ENCODE results near the gene MAMSTR. TPM values are rescaled to one million over a fixed set of nuclear protein-coding genes. Genes with fewer than 3 reads are reported as not detected.

The MAMSTR gene
- total and polyA plus RNA-seq, 2 of the 4 experiments (the other 2 are of a cell fraction), result 0.18 to 1.9 TPM

DNA sequence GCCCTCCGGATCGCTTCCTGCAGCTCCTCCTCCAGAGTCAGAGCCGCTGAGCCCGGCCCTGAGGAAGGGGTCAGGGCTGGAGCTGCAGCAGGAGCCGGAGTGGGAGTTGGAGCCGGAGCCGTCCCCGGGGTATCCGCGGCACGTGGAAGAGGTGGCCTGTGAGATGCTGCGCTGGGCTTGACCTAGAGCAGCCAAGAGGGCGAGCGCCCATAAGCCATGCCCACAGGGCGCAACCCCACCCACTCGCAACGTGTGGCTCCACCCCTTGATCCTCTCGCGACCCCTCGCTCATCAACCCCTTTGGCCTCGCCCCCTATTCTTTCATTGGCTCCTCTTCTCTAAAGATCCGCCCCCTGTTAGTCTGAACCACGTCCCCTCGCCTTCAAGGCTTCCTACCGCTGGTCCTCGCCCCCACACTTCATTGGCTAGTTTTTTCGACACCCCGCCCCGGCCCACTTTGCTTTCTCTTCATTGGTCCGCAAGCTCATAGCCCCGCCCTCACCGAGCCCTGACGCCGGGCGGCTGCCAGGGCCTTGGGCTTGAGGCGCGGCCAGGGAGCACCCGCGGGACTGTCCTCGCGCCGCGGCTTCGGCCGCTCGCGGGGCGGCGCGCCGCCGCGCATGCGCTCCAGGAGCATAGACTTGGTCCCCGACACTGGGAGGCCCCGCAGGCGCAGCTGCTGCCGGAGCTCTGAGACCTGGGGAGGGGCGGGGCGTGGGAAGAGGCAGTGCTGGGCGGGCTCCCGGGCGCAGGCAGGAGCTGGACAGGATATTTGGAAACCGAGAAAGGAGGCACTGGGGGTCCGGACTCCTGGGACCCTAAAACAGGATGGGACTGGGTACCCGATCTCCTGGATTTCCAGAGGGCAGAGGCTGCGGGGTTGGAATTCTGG is 5.4 kb downstream of the MAMSTR start:
- DNase-seq, result peak; percentile 98
- Histone ChIP-seq H3K4me3 (ENCODE audit: insufficient read depth, low read depth, low read length) (peak overlapping the region; percentile 61), H2BK20ac (ENCODE audit: low read depth, low read length) (no peak overlapping the region), H2AK5ac (ENCODE audit: low read depth, low read length) (peak overlapping the region; percentile 97), H3K9ac (ENCODE audit: low read depth, low read length) (peak overlapping the region; percentile 77), H3K14ac (replicated peaks; ENCODE audit: low read depth, low read length) (peak overlapping the region; percentile 73), H3K79me1 (ENCODE audit: low read depth in 1 of 2, low read length in 2 of 2) (peaks cover 6 to 32% of the 10 kb centered on the region in 2 experiments; a peak in 3 of 4 replicates), H3K56ac (ENCODE audit: extremely low read depth, insufficient read depth, low read length) (peak overlapping the region; percentile 66), H3K27me3 (ENCODE audit: control insufficient read depth, insufficient read depth, low read length) (no peaks in the 10 kb centered on the region), H3K23ac (ENCODE audit: low read depth, low read length) (peak overlapping the region; percentile 34), H2BK5ac (ENCODE audit: low read depth, low read length, poor library complexity, severe bottlenecking) (peak overlapping the region; percentile 46), H3K4ac (ENCODE audit: low read depth, low read length) (peak overlapping the region; percentile 78), H2AK9ac (replicated peaks; ENCODE audit: low read depth, low read length, poor library complexity) (peak overlapping the region; percentile 87), H3K4me2 (ENCODE audit: low read depth, low read length) (peak overlapping the region; percentile 87), H2AFZ (replicated peaks; ENCODE audit: low read length, poor library complexity) (peak overlapping the region; percentile 100), H3K27ac (ENCODE audit: insufficient read depth, low read length) (peak overlapping the region; percentile 86), H3K9me3 (ENCODE audit: control insufficient read depth, insufficient read depth, low read length) (no peaks in the 10 kb centered on the region), H4K91ac (ENCODE audit: insufficient read depth, low read depth, low read length) (peak overlapping the region; percentile 70), H3K9me1 (ENCODE audit: insufficient read depth, low read length) (peaks cover 7% of the 10 kb centered on the region; the same call in 1 of the 2 replicates), H4K20me1 (ENCODE audit: insufficient read depth, low read length) (no peaks in the 10 kb centered on the region), H2BK15ac (ENCODE audit: low read depth, low read length) (peak overlapping the region; percentile 92; the same call in 1 of the 3 replicates), H4K8ac (ENCODE audit: low read depth in 2 of 2, low read length in 2 of 2) (peak overlapping the region; percentile 92 to 99), H2BK120ac (ENCODE audit: low read depth, low read length) (peak overlapping the region; percentile 62), H4K5ac (ENCODE audit: low read depth, low read length) (peak overlapping the region; percentile 27), H3K36me3 (ENCODE audit: control insufficient read depth, insufficient read depth, low read length) (no peaks in the 10 kb centered on the region), H3K18ac (ENCODE audit: low read depth, low read length) (peak overlapping the region; percentile 18), H3K4me1 (ENCODE audit: control insufficient read depth, insufficient read depth, low read length) (peaks cover 15% of the 10 kb centered on the region)
- ATAC-seq (ENCODE audit: low read depth), result peak; percentile 93
- dilution Hi-C loops (cut with HindIII; ENCODE audit: low sequenced_read_pairs, unreplicated experiment), result no loop called here
- in situ Hi-C loops (cut with MboI; ENCODE audit: low sequenced_read_pairs), result no loop called here
- WGBS, 2 experiments (ENCODE audit: extremely low coverage in 2 of 2, insufficient read length in 1 of 2), result 0% methylated on average over 37 of the region's 67 CpGs; no CpG with 5 or more reads in 1 of the 2 experiments
- TF ChIP-seq, protein P1, sequence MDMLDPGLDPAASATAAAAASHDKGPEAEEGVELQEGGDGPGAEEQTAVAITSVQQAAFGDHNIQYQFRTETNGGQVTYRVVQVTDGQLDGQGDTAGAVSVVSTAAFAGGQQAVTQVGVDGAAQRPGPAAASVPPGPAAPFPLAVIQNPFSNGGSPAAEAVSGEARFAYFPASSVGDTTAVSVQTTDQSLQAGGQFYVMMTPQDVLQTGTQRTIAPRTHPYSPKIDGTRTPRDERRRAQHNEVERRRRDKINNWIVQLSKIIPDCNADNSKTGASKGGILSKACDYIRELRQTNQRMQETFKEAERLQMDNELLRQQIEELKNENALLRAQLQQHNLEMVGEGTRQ (IDR thresholded peaks at IDR 0.05; ENCODE audit: low read depth, low read length), result no peak
- TF ChIP-seq RCOR1 (IDR thresholded peaks at IDR 0.05; ENCODE audit: insufficient replicate concordance, low read length), result no peak
- peak; percentile 21; the same call in 1 of the 2 replicates for TF ChIP-seq MXI1 (IDR thresholded peaks at IDR 0.05; ENCODE audit: borderline replicate concordance, low read depth, low read length)
- no peak for TF ChIP-seq CHD1 (IDR thresholded peaks at IDR 0.05; ENCODE audit: low read depth, low read length)
- no peak for TF ChIP-seq MAFK (IDR thresholded peaks at IDR 0.05; ENCODE audit: low read depth, low read length)
- no peak for TF ChIP-seq FOS (IDR thresholded peaks at IDR 0.05; ENCODE audit: low read depth, low read length)
- TF ChIP-seq, protein P2, sequence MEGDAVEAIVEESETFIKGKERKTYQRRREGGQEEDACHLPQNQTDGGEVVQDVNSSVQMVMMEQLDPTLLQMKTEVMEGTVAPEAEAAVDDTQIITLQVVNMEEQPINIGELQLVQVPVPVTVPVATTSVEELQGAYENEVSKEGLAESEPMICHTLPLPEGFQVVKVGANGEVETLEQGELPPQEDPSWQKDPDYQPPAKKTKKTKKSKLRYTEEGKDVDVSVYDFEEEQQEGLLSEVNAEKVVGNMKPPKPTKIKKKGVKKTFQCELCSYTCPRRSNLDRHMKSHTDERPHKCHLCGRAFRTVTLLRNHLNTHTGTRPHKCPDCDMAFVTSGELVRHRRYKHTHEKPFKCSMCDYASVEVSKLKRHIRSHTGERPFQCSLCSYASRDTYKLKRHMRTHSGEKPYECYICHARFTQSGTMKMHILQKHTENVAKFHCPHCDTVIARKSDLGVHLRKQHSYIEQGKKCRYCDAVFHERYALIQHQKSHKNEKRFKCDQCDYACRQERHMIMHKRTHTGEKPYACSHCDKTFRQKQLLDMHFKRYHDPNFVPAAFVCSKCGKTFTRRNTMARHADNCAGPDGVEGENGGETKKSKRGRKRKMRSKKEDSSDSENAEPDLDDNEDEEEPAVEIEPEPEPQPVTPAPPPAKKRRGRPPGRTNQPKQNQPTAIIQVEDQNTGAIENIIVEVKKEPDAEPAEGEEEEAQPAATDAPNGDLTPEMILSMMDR (conservative IDR thresholded peaks at IDR 0.05; ENCODE audit: low read depth, low read length), result no peak
- no peak for TF ChIP-seq RFX5 (IDR thresholded peaks at IDR 0.05; ENCODE audit: low read depth, low read length)
- TF ChIP-seq MAZ (IDR thresholded peaks at IDR 0.05; ENCODE audit: borderline replicate concordance, low read depth, low read length), result peak; percentile 71; the same call in 1 of the 2 replicates
- TF ChIP-seq RAD21 (IDR thresholded peaks at IDR 0.05; ENCODE audit: low read length), result no peak
- TF ChIP-seq BHLHE40 (IDR thresholded peaks at IDR 0.05; ENCODE audit: low read depth, low read length), result no peak
- ChIA-PET CTCF (interaction anchor here (0.6 to 0.9 kb wide), 2 partner anchors 17 to 119 kb away, joined by 3 read pairs; no protein-coding TSS in a partner anchor), POLR2A (ENCODE audit: unreplicated experiment) (interaction anchor here (0.9 kb wide), 1 partner anchor 14 kb away, joined by 7 read pairs; no protein-coding TSS in a partner anchor)
- intact Hi-C loops (cut with micrococcal nuclease), result loop anchor here (2.0 kb wide), 1 partner anchor 39 kb away; no protein-coding TSS in a partner anchor
- no TSS peak for BruUV-seq (replicated peaks)
